ENCODE measurements around the gene ZNF503. TPM values are rescaled to one million over a fixed set of nuclear protein-coding genes. Genes with fewer than 3 reads are reported as not detected.

ZNF503 gene
- total RNA-seq, 2 experiments from 2014 or later = 0.07 to 0.21 TPM

- Mint-ChIP-seq H3K27ac (no peak overlapping the region), H3K9me3 (no peaks in the 10 kb centered on the region), H3K4me1 (ENCODE audit: low read depth) (no peaks in the 10 kb centered on the region), H3K4me3 (no peak overlapping the region), H3K27me3 (ENCODE audit: low read depth) (no peaks in the 10 kb centered on the region), H3K36me3 (ENCODE audit: low read depth) (no peaks in the 10 kb centered on the region)
- intact Hi-C loops (cut with micrococcal nuclease) = no loop called here
- no peak for DNase-seq
- CTCF ChIA-PET = no interaction called here
These were observed 50.8 kb downstream of the ZNF503 start for GRCh38 chr10:75350791-75351190.

Other genes with a start within 250 kb of the ZNF503 start
- gene VDAC2, start 191.0 kb downstream of the ZNF503 start, total RNA-seq = 100 to 1,000 TPM; 193 TPM
- gene COMTD1, start 165.8 kb downstream of the ZNF503 start, total RNA-seq = 10 to 100 TPM; 33.2 to 34.8 TPM
- gene LRMDA, start 29.9 kb upstream of the ZNF503 start, total RNA-seq = not detected

Measured in activated naive CD4-positive, alpha-beta T cell treated with anti-CD3 and anti-CD28 coated beads for 36 hours (primary cell).